HG03196 (cell line): Measurements from ENCODE around the gene MFAP1.
A peak's percentile ranks its signal among the peaks of the same experiment; 100 is the strongest.
"Not testable (repeated sequence)": the region's sequence is repeated elsewhere in the genome, so short reads cannot be mapped to it uniquely, and the experiment has no call there.

Experiments used
- ATAC-seq: cut with Tn5 transposase; IDR thresholded peaks from one replicate; pipeline ENCODE4 v1.9.1; 2021; ENCODE audit not compliant: unreplicated experiment

MFAP1 gene

GRCh38 chr15:43821505-43821904 lies 3.0 kb downstream of the MFAP1 start:
- ATAC-seq: no peak

GRCh38 chr15:43815064-43815463 lies 9.4 kb downstream of the MFAP1 start:
- not testable (repeated sequence) for ATAC-seq

GRCh38 chr15:43808960-43809678 lies 15.4 kb downstream of the MFAP1 start:
- ATAC-seq: peak; percentile 56

DNA sequence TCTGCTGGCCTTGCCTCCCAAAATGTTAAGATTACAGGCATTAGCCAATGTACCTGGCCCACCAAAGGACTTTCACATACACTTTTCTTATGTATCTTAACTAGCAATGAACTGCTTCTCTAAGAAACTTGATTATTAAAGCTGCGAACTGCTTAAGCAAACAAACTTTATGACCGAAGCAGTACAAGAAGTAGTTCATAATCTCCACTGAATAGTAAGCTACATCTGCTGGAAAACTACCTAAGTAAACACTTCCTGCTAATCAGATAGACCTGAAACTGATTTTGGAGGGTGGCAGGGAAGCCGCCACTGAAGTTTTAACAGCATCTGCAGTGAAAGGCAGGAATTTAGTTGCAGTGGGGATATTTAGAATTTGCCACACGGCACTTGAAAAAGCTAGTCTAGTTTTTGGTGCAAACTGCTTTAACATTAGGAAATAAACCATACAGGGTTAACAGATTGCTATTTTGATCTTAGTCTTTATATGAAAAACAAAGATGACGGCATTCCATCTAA lies 16.0 kb downstream of the MFAP1 start:
- no peak for ATAC-seq

GRCh38 chr15:43802676-43803075 lies 21.8 kb downstream of the MFAP1 start:
- ATAC-seq: not testable (repeated sequence)

DNA sequence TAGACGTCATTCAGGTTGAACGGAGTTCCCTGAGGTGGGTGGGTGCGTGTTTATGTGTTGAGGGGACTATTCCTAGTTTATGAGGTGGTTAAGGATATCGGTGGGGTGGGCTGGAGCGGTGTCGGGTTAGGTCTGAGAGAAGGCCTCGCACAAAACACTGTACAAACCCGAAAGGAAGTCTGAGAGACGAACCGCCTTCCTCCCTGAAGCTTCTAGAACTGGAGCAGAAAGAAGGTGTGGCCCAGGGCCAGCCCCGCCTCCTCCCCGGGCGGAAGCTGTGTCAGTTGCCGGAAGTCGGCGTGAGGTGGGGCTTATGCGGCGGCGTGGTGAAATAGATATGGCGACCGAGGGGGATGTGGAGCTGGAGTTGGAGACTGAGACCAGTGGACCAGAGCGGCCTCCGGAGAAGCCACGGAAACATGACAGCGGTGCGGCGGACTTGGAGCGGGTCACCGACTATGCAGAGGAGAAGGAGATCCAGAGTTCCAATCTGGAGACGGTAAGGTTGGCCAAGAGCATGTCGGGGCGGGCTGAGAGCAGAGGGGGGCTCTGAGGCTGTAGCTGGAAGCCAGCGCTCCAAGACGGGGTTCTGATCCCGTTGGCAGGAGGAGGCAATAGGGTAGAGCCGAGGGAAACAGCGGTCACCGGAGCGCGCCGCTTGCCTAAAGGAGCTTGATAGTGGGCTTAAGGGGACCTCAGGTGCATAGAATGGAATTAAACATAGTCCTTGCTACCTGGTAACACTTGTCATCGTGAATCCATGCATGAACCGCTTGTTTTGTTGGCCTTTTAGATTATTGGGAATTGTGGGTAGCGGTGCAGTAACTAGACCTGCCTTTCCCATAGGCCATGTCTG lies 24.0 kb downstream of the MFAP1 start, which contains the start of gene HYPK:
TSS of gene HYPK (plus strand) at position 314 of the 856 bp plus-strand sequence. CDS start at position 338, 24 bp downstream.
- peak; percentile 81 for ATAC-seq

DNA sequence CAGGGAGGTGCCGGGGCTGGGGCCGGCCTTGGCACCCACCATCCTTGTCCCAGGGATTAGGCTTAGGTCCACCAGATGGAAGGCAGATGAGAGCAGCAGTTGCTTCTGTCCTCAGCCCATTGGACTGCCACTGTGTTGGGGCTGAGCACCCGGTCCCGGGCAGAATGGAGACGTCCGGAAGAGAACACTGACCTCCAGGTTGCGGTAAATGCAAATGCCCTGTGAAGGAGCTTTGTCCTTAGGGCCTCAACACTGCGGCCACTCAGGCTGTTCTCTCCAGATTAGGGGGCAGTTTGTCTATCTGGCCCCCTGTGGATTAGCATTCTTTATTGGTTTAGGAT lies 24.6 kb downstream of the MFAP1 start, which contains the start of gene SERINC4:
TSS of gene SERINC4 (minus strand) at position 276 of the 341 bp plus-strand sequence. CDS start at position 42, 234 bp downstream.
- no peak for ATAC-seq

GRCh38 chr15:43799209-43799944 lies 25.1 kb downstream of the MFAP1 start:
- ATAC-seq: no peak

- ATAC-seq: no peak
Observed at GRCh38 chr15:43796566-43796965, 27.9 kb downstream of the MFAP1 start.

DNA sequence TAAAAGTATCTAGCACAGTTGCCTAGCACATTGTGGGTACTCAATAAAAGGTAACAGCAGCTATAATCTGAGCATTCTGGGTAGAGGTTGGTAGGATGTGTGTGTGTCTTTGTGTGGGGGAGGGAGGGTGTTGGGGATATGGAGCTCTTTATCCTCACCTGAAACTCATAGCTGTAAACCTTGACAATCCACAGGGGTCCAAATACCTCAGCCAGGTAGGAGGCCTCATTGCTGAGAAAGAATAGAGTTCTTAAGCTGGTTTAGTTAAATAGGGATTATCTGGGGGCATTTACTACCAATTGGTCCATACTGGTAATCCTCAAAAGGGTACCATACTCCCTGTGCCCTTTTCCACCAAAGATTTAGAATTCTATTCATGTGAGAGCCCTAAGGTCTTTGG lies 28.5 kb downstream of the MFAP1 start:
- no peak for ATAC-seq

GRCh38 chr15:43795197-43795596 lies 29.3 kb downstream of the MFAP1 start:
- no peak for ATAC-seq

DNA sequence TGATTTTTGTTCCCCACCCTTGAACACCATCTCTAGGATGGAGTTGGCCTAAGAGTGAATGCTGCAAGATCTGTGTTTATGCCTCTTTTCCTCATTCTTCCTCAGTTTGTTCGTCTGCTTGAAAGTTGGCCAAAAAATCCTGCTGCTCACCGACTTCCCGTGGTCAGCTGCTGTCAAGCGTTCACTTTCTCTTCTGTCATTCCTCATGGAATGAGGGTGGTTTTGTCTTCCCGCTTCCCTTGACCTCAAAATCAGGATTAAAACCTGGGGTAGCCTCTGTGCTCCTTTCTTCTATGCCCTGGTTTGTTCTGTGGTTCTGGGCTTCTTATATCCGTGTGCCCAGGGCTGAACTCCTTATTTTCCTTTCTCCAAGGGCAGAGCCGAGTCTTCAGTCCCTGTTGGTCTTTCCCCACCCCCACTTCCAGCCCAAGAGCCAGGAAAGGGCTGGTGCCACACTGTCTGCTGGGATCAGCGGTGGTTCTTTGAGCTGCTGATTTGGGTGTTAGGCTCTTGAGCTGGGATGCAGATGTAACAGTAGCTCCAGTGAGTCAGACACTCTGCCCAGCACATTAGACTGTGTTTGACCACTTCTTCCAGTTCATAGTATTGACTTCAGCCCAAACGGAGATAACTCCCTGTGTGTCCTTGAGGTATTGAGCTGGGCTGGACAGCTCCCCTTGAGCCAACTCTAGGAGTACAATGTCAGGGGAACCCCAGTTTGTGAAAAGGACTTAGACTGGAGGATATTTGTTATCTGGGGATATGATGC lies 30.0 kb downstream of the MFAP1 start:
- no peak for ATAC-seq

GRCh38 chr15:43793647-43794046 lies 30.8 kb downstream of the MFAP1 start:
- ATAC-seq: no peak

- ATAC-seq: no peak
Observed at GRCh38 chr15:43792761-43793476, 31.6 kb downstream of the MFAP1 start.

DNA sequence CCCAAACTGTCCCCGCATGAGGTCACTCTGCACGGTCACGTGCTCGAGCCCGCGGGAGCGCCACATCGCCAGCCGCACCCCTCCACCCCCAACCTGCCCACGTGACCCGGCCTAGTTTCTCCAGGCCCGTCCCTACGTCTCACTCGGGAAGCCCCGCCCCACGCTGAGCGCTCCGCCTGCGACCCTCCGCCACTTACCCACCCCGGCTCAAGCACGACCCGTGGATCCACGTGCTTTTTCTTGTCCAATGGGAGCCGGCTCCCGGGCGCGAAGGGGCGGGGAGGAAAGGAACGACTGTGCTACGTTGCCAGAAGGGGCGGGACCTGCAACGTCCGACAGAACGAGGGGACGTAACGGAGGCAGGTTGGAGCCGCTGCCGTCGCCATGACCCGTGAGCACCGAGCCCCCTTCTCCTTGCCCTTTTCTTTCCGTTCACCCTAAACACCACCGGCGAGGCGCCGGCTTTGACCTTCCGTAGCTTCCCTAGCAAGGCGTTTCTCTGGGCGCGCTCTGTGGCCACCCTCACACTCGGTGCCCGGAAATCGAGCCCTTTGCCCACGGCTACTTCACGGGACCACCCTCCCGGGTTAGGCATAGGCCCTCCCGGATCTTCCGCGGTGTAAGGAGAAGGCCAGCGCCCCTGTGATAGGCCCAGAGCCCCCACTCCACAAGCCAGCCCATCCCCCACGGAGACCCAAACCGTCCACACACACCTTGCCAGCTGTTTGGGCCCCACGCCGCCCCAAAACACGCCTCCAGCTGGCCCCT lies 32.3 kb downstream of the MFAP1 start, which contains the start of gene SERF2:
TSS of gene SERF2 (plus strand) at position 328 of the 768 bp plus-strand sequence. CDS start at position 385, 57 bp downstream.
- peak; percentile 89 for ATAC-seq

DNA sequence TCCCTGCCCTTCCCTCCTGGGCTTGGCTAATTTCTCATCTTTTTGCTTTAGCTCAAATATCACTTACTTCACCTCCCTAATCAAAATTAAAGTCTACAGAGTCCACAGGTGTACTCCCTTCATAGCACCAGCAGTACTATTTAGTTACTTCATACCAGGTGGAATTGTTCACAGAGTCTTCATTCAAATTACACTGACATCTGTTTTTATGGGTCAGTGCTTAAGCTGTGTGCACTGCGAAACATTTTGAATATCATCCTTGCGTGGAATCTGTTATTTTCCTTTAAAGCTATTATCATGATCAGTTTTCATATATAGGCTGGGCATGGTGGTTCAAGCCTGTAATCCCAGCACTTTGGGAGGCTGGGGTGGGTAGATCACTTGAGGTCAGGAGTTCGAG lies 35.1 kb downstream of the MFAP1 start:
- ATAC-seq: no peak

DNA sequence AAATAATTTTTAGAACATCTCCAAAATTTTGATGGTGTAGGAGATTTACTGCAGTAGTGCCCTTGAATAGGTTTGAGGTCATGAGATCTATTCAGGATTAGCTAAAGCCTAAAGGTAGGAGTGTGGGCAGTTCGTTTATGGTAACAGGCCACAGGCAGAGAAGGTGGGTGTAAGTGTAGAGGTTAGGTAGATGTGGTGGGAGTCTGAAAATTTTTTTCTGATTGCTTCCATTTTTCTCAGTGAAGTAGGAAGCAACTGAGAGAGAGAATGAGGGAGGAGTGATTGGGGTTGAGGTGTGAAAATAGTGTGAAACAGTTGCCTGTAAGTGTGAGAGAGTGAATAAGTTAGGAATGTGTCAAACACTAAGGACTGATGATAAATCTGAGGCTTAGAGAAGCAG lies 45.5 kb downstream of the MFAP1 start:
- no peak for ATAC-seq

DNA sequence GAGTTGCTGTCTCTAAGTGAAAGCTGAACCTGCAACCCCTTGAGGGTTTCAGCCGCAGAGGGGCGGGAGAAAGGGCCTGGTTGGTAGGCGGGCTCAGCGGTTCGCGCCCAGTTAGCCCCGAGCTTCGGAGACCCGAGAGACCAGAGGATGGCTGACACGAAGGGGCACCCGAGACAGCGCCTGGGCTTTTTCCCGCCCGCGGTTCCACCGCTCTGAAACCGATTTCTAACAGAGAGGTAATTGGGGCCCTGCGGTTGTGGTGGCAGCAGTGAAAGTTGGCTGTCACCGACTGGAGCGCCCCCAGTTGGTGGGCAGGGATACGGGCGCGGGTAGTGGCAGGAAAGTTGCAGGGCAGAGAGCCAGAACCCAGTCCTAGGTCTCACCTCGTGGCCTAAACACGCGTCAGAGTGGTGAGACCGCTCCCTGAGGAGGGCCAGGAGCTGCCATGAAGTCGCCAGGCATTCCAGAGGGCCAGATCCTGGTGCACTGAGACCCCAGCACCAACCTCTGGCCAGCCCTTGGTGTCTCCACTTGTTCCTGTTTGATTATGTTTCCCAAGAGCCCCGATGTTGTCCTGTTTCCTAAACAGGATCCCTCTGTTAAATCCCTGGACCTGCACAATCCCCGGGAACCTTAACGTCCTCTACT lies 47.1 kb downstream of the MFAP1 start:
- ATAC-seq: peak; percentile 50
